ENCODE measurements around the gene RAB3D.
"Not testable (repeated sequence)": the region's sequence is repeated elsewhere in the genome, so short reads cannot be mapped to it uniquely, and the experiment has no call there.

The RAB3D gene, protein sequence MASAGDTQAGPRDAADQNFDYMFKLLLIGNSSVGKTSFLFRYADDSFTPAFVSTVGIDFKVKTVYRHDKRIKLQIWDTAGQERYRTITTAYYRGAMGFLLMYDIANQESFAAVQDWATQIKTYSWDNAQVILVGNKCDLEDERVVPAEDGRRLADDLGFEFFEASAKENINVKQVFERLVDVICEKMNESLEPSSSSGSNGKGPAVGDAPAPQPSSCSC

GRCh38 chr19:11339254-11340098, at the start of gene RAB3D:
Gene RAB3D, minus strand, starts transcription at chr19:11339657. Its CDS starts 2,258 bp downstream, at chr19:11337399.
- DNase-seq = peak; percentile 94

DNA sequence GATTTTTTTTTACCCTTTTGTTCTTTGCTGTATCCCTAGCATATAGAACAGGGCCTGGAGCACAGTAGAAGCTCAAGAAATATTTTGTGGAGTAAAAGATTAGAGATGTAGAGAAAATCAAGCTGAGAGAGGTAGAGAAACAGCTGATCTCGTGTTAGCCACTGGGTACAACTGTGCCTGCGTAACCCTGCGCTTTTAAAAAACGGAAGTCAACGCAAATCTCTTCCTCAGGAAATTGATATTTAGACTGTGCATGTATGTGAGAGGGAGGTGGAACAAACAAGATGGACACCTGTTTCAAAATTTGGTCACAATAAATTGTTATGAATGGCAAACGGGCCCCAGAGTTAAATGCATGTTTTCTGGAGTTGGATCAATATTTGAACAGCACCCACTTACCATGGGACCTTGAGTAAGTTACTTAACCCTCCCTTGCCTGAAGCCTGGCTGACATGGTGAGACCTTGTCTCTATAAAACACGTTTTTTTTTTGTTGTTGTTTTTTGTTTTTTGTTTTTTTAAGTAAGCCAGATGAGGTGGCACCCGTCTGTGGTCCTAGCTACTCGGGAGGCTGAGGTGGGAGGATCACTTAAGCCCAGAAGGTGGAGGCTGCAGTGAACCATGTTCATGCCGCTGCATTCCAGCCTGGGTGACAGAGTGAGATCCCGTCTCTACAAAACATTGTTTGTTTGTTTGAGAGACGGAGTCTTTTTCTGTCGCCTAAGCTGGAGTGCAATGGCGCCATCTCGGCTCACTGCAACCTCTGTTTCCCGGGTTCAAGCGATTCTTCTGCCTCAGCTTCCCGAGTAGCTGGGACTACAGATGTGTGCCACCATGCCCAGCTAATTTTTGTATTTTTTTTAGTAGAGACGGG, 47.9 kb upstream of the RAB3D start:
- no peak for DNase-seq

- no peak for DNase-seq
These were observed 45.3 kb upstream of the RAB3D start for GRCh38 chr19:11384778-11385129.

DNA sequence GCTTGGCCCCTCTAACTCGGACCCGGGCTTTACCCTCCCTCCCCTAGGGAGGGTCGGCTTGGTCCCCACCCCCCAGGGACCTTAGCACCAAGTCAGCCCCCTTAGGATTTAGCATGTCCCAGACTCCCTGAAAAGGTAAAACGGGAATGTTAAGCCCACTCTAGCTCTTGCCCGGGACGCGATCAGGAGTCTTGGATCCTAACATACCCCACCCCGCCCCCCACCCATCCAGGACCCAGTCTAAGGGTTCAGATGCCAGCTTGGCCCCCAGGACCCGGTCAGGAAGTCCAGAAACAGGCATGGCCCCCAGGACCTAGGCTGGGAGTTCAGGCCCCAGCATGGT, 44.2 kb upstream of the RAB3D start:
- DNase-seq = no peak

DNA sequence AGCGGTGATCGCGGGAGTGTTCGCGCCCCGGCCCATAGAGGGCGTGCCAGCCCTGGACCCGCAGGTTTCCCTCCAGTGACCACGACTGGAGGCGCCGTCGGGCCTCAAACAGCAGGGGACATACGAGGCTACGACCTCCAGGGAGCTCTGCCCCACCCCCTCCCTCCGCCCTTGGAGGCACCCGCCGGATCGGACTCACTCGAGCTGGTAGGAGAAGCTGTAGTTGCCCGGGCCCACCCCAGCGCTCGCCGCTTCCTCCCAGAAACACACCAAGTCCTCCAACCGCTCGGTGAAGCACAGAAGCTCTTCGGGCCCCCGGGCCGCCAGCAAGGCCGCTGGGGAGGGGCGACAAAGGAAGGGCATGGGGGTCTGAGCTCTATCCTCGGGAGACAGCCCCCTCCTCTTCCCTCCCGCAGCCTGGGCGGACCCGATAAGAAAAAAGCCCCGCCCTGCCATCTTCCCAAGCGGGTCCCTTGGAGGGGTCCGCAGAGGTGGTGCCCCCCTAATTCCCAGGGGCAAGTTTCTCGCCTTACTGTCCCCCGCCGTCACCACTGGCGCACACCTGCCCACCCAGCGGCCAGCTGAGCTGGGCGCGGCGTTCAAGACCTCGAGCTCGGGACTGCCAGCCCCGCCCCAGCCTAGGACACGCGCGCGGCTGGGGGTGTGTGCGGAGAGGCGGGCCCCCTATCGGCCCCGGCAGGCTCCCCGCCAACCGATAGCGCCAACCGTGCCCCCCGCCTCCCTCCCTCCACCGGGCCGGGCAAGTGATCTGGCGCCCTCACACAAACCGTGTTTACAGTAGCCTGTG, 43.6 kb upstream of the RAB3D start:
- DNase-seq = peak; percentile 67

GRCh38 chr19:11380653-11381537, 41.4 kb upstream of the RAB3D start:
- peak; percentile 98 for DNase-seq

GRCh38 chr19:11379857-11380350, 40.4 kb upstream of the RAB3D start:
- no peak for DNase-seq

GRCh38 chr19:11379269-11379845, 39.9 kb upstream of the RAB3D start:
- DNase-seq = not testable (repeated sequence)

DNA sequence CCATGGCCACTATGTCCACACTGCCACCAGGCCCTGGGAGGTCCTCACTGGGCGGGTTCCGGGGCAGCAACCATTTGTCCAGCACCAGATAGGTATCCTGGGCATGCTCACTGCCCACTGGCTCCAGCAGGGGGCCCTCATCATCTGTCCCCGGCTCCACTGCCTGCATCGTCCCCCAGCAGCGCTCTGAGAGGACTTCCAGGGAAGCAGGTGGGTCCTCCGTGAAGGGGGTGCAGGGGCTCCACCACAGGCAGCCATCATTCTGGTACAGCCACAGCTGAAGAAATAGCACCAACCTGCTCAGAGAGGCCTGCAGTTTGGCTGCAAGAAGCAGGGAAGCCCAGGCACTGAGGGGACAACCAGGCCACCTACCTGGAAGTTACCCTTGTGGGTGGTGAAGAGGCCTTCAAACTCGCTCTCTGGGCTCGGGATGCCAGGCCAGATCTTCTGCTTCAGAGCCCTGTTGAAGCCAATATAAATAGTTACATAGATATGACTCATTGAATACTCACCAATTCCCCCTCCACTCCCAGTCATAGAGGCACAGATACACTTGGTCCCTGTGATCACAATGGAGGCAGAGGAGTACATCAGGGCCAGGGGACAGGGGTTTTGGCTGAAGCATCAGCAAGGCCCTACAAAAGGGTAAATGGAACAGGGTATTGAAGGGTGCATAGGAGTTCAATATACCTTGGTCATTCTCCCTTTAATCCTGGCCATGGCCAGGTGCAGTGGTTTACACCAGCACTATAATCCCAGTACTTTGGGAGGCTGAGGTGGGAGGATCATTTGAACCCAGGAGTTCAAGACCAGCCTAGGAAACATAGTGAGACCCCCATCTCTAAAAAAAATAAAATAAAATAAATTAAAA, 39.1 kb upstream of the RAB3D start:
- DNase-seq = no peak

DNA sequence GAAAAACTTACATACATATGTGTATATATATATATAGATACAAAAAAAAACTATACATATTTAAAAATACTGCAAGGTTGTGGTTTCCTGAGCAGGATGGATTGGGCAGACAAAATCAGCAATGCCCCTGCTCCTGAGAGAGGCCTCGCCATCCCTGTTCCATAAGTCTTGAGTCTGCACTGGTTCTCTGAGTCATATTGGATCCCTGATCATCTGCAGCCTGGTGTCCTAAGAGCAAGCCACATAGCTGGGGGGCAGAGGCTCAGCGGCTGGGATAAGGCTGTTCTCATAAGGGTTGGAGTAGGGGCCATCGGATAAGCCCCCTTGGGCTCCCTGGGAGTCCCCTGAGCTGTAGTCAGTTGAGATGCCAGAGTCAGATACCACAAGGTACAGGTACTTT, 38.3 kb upstream of the RAB3D start:
- DNase-seq = no peak

DNA sequence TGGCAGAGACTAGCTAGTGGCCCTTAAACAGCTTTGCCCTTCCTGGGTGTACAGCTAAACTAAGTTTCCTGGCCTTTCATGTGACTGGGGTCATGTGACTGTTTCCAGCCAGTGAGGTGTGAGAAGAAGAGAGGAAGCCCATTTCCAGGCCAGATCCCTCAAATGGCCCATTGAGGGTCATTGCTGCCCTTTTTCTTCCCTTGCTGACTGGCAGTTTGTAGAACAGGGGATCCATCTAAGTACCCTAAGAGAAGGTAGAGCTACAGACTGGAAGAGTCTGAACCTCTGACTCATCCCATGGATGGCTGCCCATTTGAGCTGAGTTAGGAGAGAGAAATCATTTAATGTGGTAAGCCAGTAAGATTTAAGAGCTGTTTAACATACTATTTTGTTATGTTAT, 37.8 kb upstream of the RAB3D start:
- DNase-seq = no peak

- peak; percentile 82 for DNase-seq
These were observed 35.9 kb upstream of the RAB3D start for GRCh38 chr19:11375143-11375948.

- peak; percentile 99 for DNase-seq
These were observed 35.1 kb upstream of the RAB3D start, which contains the start of gene SWSAP1 for GRCh38 chr19:11374433-11375142. Gene SWSAP1, plus strand, starts transcription at chr19:11374666. Its CDS starts 15 bp downstream, at chr19:11374681.

DNA sequence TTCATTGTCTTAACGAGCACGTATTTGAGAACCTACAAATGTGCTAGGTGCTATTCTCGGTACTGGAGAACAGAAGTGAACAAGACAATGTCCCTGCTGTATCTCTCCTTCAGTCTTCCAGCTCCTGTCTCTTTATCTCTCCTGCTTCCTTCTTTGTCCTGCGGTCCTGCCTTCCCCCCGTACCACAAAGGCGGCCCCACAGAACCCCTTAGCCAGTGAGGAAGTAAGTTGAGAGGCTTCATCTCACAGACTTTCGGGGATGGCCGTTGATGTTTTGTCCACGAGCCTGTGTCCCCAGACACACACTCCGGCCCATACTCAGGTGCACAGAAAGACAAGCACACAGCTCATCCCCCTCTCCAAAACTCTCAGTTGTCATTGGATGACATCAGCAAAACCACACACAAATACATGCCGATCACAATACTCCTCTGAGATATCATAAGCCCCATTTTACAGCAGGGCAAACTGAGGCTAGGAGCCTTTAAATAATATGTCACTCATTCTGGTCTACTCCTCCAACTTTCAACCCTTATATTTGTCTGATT, 34.5 kb upstream of the RAB3D start:
- no peak for DNase-seq

- peak; percentile 84 for DNase-seq
These were observed 33.9 kb upstream of the RAB3D start for GRCh38 chr19:11373166-11373884.

DNA sequence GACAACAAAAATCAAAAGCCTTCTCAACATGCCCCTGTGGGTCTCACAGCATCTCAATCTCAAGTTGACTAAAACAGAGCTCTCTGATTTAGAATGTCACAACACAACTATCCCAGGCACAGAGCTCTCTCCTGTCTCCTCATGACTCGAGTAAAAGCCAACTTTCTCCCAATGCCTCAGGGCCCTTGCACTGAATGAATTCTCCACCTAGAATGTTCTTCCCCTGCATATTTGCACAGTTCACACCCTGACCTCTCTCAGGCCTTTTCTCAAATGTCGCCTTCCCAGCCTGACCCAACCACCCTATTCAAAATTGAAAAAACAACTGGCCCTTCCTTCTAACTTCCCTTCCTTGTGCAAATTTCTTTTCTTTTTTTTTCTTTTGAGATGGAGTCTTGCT, 31.3 kb upstream of the RAB3D start:
- no peak for DNase-seq

- no peak for DNase-seq
These were observed 28.1 kb upstream of the RAB3D start for GRCh38 chr19:11367528-11367927.

Measured in NCI-H2029 (cell line).